ENCODE measurements around the gene SINHCAF.

DNA sequence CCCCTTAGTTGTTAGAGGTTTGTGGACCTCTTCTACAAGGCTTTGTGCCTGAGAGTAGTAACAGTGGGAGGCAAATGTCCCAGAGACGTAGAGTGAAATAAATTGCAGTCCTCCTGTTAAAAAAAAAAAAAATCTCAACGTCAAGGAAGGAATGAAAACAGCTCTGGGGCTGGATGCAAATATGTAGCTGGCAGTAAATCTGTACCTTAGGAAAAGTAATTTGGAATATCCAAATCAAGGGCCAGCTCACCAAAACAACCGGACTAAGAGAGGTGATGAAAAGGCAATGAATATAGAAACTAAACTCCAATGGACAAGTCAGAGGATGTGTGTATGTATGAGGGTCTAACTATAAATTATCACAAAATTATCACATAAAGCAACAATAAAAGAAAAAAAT is 27.0 kb downstream of the SINHCAF start:
- no peak for TF ChIP-seq SNAI2 (CRISPR knock-in tag; IDR thresholded peaks at IDR 0.05)
- no peak for TF ChIP-seq ZNF565 (CRISPR knock-in tag; conservative IDR thresholded peaks at IDR 0.05; ENCODE audit: low read depth)
- TF ChIP-seq ARNTL (CRISPR knock-in tag; IDR thresholded peaks at IDR 0.05; ENCODE audit: borderline replicate concordance, low read depth) = no peak
- TF ChIP-seq ZNF8 (CRISPR knock-in tag; IDR thresholded peaks at IDR 0.05) = no peak
- no peak for TF ChIP-seq PATZ1 (CRISPR knock-in tag; IDR thresholded peaks at IDR 0.05; ENCODE audit: borderline replicate concordance)
- TF ChIP-seq ZFP3 (CRISPR knock-in tag; IDR thresholded peaks at IDR 0.05) = no peak

Data from SK-N-SH treated with all-trans-retinoic acid at 6 μM for 48 hours (cell line).